ENCODE data around the gene AKTIP.
"Not testable (repeated sequence)": the region's sequence is repeated elsewhere in the genome, so short reads cannot be mapped to it uniquely, and the experiment has no call there.

The AKTIP gene

DNA sequence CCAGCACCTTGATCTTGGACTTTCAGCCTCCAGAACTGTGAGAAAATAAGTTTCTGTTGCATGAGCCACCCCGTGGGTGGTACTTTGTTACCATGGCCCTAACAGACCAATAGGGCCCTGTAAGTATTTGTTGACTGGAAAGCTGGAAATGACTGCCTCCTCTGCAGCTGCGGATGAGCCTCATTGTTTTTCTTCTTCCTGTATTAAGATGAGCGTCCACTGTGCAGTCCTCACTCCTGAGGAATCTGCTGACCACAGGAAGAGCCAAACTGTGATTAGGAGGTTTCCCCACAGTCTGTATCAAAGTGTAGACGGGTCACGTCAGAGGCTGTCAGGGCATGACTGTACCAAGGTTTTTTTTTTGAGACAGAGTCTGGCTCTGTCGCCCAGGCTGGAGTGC lies 12.2 kb upstream of the AKTIP start:
- no peak for DNase-seq

DNA sequence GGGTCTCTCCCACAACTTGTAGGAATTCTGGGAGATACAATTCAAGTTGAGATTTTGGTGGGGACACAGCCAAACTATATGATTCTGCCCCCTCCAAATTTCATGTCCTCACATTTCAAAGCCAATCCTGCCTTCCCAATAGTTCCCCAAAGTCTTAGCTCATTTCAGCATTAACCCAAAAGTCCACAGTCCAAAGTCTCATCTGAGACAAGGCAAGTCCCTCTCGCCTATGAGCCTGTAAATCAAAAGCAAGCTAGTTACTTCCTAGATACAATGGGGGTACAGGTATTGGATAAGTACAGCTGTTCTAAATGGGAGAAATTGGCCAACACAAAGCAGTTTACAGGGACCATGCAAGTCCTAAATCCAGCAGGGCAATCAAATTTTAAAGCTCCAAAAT lies 9.8 kb upstream of the AKTIP start:
- not testable (repeated sequence) for DNase-seq

DNA sequence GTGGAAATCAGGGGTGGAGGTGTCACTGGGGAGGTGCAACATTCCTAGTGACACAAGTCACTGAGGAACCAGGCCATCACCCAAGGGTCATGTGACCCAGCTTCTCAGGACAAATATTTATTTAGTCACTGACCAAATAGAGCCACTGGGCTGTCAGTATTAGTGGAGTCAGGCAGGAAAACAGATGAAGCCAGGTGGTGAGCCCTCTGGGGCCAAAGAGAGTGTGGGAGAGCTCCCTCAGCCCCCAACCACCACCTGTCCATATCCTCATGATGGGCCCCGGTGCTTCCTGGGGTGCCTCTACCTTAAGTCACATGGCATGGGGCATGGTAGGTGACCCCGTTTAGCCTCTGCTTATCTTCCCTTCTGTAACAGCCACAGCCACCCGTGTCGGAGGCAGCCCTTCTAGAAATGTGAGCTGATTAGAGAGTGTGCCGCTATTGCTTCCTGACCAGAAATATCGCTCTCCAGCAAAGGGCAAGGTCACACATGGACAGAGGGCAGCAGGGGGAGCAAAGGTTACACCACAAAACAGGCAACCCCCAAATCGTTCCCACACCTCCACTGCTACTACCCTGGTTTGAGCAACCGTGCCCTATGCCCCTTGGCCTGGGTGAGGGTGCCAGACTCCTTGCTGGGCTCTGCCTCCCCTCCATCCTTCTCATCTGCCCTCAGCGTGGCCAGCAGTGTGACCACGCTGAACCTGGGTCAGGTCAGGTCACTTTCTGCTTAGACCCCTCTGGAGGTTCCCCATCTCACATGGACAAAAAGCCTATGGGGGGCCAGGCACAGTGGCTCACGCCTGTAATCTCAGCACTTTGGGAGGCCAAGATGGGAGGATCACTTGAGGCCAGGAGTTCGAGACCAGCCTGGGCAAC lies 8.6 kb upstream of the AKTIP start:
- DNase-seq, result peak; percentile 37

DNA sequence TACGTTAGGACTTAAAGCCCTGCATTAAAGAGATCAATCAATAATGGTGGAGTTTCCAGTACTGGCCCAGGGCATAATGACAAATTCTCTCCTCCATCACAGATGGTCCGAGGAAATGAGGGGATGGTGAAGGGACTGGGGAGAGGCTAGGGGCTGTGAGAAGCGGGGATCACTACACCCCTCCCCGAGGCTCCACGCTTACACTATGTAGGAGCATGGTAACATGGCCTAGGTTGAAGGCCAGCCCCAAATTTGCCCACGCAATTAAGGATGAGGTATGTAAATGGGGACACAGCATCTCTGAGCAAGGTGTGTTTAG lies 8.0 kb upstream of the AKTIP start:
- DNase-seq, result no peak

DNA sequence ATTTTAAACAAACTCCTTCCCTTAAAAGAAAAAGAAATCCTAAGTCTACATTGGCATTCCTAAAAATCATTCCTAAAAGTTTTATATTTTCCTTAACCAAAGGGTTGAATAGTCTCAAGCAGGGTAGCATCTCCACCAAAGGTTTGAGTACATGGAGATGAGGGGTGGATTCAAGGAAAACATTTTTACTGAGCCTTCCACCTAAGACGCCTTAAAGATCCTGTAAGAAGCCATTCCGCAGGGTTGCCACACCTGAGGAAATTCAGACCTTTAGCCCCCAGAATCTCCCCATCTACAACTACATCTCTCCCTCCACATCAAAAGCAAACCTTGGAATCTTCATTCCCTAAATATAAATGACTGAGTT lies 7.7 kb upstream of the AKTIP start:
- DNase-seq, result no peak

DNA sequence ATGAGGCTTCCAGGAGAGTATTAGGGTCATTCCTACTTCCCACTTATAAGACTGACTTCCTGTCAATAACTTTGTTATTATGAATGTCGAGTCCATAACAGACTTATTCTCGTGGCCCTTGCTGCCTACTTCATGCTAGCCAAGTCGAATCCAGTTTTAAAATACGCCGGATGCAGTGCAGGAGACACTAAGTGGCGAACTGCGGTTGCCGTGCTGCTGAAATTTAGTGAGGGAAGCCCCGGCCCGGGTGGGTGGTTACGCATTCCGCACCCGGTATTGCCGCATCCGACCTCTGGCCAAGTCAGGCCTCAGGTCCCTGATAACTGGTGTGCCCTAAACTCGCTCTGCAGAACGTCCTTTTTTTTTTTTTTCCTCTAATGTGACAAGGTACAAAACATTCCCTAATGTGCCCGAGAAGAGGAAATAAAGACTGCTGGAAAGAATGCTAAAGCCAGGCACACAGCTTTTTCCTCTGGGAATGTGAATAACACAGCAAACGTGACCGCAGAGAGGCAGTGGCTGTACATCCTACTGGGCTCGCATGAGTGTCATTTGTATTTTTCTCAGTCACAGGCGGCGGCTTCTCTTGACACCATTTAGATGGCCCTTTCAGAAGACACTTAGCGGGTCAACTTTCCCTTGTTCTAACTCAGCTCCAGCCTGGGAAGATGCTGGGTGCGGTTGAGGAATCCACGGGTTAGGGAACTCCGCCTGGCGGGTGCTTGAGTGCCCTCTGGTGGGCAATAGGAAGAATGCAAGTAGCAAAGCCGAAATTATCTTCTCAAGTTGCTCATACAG lies 7.1 kb upstream of the AKTIP start:
- DNase-seq, result no peak

DNA sequence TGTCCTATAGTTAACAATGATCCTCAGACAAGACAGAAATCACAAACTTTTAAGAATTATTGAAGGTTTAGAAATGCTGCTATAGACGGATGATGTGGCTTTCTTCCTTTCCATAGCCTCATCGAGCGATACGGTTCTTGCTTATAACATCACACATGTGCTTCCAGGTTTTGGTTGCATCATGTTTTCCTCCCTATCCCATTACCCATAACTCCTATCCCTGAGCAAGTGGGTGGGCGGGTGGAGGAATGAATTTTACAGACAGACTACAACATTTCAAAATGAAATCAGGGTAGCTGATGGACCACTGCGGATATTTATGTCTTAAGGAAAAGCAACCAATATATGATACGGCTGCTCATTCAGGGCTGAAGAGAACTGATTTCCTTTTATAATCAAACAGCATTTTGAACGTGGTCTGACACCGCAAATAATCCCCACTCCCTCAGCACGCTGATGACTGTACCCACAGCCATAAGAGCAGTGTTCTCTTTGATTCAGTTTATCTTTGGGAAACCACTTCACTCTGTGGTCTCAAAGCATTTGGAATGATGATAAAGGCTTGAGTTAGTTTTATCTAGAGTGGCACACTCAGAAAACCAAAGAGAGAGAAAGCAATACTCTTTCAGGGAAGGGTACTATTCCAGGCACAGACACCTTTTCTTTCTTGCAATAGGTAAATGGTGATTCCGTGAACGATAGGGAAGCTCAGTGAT lies 4.6 kb upstream of the AKTIP start:
- DNase-seq, result no peak

DNA sequence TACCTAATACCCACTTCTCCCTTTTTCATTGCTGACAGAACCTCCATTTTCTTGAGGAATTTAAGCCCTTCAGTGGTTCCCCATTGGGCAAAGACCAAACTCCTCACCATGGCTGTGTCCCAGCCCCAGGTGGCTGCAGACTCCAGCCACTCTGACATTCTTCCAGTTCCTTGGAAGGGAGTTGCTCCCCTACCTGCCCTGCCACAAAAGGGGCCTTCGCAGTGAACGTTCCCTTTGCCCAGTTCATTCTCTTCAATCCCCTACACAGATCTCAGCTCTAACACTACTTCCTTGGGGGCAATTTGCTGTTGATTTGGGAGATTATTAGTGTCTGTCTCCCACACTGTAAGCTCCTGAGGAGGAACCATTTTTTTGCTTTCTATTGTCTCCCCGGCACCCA lies 3.2 kb upstream of the AKTIP start:
- no peak for DNase-seq

DNA sequence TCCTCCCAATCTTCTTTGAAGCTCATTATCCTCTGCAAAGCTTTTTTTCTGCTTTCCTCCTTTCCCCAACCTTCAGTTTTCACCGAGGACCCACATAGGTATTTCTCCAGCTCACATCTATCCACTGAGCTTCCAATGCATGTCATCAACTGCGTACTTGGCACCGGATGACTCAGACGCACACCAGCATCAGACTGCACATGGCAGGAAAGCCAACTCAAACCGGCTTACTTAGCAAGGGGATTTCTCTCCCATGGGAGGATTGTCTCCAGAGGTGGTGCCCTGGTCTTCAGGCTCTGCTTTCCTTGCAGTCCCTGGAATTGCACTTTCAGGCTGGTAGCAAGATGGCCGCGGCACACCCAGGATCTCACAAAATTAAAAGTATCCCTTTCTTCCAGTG lies 1.7 kb upstream of the AKTIP start:
- DNase-seq, result no peak

DNA sequence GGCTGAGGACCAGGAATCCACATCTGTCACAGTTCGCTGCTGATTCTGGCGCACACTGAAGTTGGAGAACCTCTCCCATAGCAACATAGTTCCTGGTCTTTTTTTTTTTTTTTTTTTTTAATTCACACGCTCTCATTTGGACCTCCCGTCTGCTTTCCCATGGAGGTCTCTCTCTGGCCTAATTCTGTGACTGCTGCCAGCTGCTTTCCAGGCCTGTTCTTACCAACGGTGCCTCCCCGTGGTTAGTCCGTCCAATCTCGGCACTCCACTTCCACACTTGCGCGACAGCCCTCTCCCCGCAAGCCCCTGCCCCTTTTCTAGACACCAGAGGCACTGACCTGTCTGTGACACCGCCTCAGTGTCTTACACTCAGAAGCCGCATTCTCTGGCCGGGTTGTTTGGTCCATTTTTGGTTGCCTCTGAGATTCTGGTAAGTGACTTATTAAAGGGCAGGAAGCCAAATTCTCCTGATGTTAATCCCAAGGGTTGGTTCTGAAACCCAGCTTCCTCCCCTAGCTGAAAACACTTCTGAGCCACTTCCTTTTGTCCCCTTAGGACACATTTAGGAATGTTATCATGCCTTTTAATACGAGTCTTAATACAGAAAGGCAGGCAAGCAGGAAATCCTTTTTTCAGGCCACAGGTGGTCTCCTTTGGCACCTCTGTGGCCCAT lies 1.1 kb upstream of the AKTIP start:
- no peak for DNase-seq

DNA sequence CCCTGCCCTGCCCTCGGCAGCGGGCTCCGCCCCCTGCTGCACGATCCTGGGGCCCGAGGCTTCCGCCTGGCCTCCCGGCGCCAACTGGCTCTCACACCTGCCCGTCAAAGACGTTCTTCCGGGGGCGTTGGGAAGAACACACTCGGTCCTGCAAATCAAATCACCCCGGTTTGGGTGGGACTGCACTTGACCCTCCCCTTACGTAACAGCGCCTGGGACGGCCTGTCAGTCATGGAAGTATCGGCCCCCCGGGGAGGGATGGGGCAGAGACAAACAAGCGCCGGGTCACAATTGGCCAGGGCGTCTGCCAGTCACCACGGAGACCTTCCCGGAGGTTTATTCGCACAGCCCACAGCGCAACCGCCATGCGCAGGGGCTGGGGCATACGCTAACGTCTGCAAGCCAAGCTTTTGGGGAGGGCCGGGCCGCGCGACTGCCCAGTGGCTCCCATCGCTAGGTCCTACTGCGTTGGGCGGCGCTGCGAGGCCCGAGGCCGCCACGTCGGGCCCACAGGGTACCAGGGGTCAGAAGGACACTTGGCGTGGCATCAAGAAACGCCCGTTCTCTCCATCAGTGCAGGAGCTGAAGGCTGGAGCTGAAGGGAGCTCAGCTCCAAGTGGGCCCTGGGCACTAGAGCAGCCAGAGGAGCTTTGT lies 388 bp upstream of the AKTIP start:
- peak; percentile 94 for DNase-seq

DNA sequence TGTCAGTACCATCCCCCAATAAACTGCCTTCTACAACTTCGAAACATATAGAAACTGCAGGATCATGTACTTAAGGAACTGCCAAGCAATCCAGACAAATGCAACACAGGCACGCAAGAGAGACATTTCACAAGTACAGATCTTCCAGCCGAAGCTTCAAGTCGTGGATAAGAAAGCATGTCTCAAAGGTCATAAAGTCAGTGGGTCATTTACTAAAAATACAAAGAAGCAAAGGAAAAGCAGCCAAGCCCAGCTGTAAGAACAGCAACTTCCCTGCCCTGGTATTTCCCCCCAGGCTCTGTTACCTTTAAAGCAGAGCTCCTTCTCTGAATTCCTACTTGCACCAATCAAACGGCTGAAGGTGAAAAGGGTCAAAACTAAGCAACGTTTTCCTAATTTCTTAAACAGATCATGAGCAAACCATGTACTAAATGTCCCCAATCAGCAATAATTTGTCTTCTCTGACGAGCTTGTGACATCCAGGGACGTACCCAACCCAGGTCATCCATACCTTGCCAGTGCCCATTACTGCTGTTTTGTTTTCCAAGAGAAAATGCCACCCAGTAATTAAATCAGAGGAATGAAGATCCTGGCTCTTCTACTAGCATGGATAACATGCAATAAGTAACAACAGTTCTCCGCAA lies 1.7 kb downstream of the AKTIP start:
- DNase-seq, result no peak

DNA sequence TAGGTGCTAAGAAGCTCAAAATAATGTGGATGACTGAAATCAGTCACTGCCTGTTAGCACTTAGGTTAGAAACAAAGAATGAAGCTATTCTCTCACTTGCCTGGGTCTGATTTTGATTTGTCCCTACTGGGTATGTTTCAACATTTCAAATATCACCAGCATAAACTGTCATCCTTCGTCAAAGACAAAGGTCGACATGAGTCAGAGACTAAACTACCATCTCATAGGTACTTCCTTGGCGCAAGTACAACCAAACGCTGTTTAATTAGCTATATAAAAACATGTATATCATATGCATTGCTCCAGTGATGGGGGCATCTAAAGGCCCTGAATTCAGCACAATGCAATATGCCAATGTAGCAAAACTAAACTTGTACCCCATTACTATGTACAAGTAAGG lies 4.0 kb downstream of the AKTIP start:
- no peak for DNase-seq

DNA sequence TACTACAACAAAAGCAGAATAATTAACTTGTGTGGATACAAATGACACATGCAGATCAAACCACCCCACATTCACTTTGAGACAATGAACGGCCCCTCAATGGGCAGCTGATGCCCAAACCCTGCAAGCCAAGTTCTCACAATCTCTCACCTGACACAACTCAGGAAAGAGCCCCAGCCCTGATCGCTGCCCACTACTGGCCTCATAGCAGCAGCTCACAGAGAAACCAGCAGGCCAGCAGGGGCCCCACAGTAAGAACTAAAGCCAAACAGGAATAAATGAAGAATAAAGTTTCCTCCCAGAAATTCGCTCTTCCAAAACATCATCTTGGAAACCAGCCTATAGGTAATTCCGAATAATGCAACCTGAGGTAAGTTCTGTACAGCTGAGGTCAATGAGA lies 7.7 kb downstream of the AKTIP start:
- no peak for DNase-seq

DNA sequence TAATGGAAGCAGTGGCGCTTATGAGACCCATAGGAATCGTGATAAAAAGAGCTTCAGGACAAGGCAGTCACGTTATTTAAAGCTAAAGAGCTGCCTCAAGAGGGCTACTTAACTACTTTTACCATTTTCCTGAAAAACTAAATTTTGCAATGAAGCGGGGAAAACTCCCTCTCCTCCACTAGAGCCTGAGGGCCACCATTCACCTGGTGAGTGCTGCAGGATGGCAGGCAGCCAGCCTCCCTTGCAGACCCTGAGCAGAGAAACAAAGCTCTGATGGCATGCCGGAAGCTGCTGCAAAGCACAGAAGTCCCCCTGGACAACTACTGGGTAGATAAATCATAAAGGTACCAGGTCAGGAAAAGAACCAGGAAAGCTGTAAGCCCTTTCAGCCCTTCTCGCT lies 8.4 kb downstream of the AKTIP start:
- no peak for DNase-seq

DNA sequence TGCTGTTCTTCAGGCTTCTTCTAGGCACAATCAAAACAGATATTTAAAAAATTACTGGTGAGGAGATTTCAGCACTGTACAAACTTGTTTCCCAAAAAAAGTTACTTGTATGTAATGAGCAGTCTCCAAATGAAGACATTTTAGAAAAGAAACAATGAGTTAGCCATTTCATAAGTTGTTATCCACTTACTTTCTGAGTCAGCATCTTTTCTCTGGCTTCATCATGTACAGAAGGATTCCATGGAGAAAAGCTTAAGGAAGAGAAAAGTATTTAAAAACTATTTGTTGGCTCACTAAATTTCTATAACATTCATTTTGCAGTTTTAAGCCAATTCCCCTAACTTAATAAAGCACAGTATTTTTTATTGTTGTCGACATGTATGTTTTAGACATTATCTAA lies 10.5 kb downstream of the AKTIP start:
- no peak for DNase-seq

DNA sequence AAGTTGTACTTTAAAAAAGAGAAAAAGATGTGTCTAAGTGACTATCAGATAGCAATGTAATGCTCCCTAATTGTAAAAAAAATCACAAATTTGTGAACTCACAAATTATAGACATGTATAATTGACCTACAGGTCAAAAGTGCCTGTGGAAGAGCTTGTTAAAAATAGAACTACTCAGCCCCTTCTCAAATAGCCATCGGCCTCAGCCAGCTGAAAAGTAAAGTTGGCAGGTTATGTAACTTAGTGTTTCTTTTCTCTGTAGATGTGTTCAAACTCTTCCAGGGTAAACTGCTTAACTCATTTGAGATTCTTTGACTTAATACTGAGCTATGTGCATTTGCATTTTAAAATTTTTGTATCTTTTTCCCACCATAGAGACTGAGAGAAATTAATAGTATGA lies 13.3 kb downstream of the AKTIP start:
- no peak for DNase-seq

DNA sequence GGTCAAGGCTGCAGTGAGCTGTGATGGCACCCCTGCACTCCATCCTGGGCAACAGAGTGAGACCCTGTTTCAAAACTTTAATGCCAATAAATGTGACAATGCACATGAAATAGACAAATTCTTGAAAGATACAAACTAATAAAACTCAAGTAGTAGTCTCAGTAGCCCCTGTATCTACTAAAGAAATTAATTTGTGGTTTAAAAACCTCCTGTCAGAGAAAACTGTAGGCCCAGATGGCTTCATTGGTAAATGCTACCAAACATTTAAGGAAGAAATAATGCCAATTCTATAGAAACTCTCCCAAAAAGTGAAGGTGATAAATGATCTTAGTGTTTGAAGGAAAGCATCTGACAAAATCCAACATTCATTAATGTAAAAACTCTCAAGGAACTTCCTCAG lies 16.8 kb downstream of the AKTIP start:
- no peak for DNase-seq

DNA sequence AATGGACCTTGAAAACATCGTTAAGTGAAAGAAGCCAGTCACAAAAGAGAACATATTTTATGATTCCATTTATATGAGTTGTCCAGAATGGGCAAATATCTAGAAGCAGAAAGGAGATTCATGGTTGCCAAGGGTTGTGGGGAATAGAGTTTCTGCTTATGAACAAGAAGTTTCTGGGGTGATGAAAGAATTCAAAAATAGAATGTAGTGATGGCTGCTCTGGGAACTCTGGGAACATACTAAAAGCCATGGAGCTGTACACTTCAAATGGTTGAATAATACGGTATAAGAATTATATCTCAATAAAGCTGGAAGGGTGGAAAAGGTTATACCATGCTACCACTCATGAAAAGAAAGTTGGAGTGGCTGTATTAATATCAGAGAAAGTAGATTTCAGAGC lies 18.5 kb downstream of the AKTIP start:
- no peak for DNase-seq

DNA sequence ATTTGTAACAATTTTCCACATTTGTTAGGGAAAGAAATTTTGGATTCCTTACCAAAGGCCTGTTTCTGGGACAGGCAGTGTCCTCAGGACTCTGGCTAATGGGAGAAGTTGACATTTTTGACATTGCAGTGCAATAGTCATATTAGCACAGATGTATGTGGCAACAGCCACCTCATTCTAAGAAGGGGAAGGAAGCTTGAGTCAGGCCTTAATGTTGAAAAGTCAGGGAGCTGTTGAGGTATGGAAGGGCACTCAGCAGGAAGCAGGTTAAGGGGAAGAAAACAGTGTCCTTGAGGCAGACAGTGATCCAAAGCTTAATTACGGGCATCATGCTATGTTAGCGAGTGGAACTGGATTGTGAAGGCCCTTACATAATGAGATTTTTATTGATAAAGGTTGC lies 20.9 kb downstream of the AKTIP start:
- DNase-seq, result no peak

DNA sequence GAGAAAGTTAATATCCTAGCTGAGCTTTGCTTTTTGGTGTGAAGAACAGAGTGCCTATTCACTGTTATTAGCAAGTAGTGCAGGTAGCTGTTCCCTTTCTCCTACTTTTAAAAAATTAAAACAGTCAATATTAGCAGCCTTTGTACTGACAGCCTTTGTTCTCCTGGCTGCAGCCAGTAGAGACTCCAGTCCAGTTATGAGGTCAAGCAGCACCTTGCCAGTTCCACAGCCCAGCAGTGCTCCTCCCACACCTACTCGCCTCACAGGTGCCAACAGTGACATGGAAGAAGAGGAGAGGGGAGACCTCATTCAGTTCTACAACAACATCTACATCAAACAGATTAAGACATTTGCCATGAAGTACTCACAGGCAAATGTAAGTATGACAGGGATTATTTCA lies 22.6 kb downstream of the AKTIP start:
- DNase-seq, result no peak

DNA sequence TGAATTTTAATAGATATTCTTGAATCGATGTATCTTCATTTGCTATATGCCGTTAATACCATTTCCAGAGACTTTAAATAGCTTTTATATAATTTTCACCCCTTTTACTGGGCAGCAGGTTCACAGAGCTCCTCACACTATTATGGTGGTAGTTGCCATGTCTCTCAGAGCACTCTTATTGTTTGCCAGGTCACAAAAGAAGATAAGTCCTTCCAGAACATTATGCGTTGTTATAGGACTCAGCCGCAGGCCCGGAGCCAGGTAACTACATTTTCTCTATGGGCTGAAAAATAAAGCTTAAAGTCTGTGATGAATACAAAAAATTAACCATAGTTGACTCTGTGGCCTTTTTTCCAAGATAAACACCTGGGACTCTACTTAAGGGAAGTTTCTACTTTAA lies 24.0 kb downstream of the AKTIP start:
- no peak for DNase-seq
